HAP-1 (cell line): ENCODE data around the gene TSHR.
"Not testable (repeated sequence)": the region's sequence is repeated elsewhere in the genome, so short reads cannot be mapped to it uniquely, and the experiment has no call there.

Experiments
- DNase-seq, 2 experiments: peaks; one replicate each; pipeline ENCODE4 v3.0.0-alpha.2; 2016 to 2020; ENCODE audit warnings: low spot score in 2 of 2
- H3K27me3 ChIP-seq: fragments of 250-450 bp; sonication (Bioruptor Pico); 2 replicates; pipeline ENCODE4 v1.5.1; 2020; ENCODE audit warnings: low read depth, mild to moderate bottlenecking, moderate library complexity
- H3K36me3 ChIP-seq: fragments of 250-450 bp; sonication (Bioruptor Pico); replicated peaks from 2 replicates; pipeline ENCODE4 v1.5.1; 2020; ENCODE audit warnings: mild to moderate bottlenecking
- H3K4me1 ChIP-seq: fragments of 250-450 bp; sonication (Bioruptor Pico); 2 replicates; pipeline ENCODE4 v1.5.1; 2020; ENCODE audit warnings: mild to moderate bottlenecking
- H3K4me3 ChIP-seq: fragments of 250-450 bp; sonication (Bioruptor Pico); 2 replicates; pipeline ENCODE4 v1.5.1; 2020; ENCODE audit warnings: mild to moderate bottlenecking, moderate library complexity
- H3K9me3 ChIP-seq: fragments of 250-450 bp; sonication (Bioruptor Pico); 2 replicates; pipeline ENCODE4 v1.5.1; 2020; ENCODE audit warnings: mild to moderate bottlenecking, moderate library complexity
- in situ Hi-C: fragments of 300-500 bp; cut with MboI; formaldehyde crosslinking; loops from 3 replicates; pipeline ENCODE4 v1.14.3; 2020; ENCODE audit warnings: low sequenced_read_pairs, inconsistent platforms, mixed read lengths

The TSHR gene

DNA sequence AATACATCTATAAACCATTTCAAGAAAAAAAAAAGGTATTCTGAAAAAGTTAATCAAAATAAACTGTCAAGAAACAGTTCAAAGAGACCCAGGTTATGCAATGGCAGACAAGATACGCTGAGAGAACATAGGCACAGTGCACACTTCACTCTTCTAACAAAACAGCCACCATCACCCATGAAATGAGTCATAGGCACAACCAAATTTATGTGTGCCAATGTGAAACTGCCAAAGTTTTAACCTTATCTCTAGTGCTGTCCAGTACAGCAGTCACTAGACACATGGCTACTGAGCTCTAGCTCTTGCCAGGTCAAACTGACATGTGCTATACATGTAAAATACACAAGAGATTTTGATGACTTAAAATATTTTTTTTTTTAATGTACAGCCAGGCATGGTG, 15.3 kb upstream of the TSHR start:
- no peak for DNase-seq
- H3K4me1 ChIP-seq, result peaks cover 4% of the 10 kb centered on the region; the same call in 1 of the 2 replicates
- H3K36me3 ChIP-seq, result no peaks in the 10 kb centered on the region; the same call in 1 of the 2 replicates
- in situ Hi-C loops, result no loop called here
- H3K9me3 ChIP-seq, result no peaks in the 10 kb centered on the region
- H3K27me3 ChIP-seq, result no peaks in the 10 kb centered on the region
- H3K4me3 ChIP-seq, result no peak overlapping the region

DNA sequence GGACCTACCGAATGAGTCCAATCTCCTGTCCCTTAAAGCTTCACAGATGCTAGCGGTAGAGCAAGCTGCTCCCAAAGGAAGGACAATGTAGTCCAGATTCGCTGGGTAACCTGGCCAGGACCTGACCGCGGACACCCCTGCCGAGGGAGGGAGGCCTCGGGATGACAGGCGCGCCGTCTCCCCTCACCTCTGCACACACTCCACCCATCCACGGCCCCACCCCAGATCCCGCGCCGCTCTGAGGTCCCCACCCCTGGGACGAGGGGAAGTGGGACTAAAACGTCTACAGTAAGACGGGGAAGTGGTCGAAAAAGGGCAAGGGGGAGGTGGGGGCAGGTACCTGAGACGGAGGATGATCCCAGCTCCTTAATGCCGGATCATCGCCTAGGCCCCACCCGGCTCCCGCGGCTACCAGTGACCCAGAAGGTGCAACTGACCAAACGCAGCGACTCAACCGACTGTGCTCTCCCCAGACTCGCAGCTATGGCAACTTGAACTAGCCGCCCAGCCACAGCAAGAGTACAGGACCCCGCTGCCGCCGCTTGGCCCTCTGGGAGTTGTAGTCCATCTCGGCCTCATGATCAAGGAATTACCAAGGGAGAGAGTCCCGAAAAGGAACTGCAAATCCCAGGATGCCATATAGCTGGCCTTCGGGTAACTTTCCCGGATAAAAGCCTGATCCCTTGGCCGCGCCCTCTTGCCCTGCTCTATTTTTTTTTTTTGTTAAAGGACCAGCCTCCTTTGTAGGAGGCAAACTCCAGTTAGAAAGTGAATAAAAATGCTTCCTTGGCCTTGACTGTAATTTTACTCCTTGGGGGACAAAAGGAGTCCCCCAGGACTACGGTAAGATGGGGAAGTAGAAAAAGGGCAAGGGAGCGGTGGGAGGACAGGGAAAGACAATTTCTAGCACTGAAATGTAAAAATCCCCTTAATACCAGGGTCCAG, 13.9 kb upstream of the TSHR start, which contains the start of gene CEP128:
CEP128 (minus strand) TSS at position 498 of the 945 bp plus-strand sequence.
- no peaks in the 10 kb centered on the region for H3K36me3 ChIP-seq
- in situ Hi-C loops, result no loop called here
- peak within 1 kb of the TSS; percentile 64 for H3K4me3 ChIP-seq

DNA sequence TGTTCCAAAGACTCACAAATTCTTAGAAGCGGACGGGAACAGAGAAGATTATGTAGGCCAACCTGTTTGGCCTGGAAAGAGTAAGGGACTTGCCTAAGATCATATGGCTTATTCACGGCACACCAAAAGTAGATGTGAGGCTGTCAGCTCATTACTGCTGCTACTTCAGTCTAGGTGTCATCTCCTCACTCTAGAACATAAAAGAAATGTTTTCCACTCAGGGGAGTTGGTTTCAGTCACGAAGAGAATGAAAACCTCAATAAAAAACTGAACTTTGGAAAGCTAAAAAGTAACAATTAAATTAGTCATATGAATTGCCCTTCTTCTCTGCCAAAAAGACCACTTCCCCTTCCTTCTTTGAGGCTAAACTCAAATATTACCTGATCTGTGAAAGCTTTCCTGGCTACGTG, 13.2 kb upstream of the TSHR start:
- peak in 1 of 2 experiments; percentile 7 for DNase-seq
- in situ Hi-C loops, result no loop called here
- no peaks in the 10 kb centered on the region for H3K9me3 ChIP-seq
- H3K4me1 ChIP-seq, result peaks cover 4% of the 10 kb centered on the region; the same call in 1 of the 2 replicates
- no peaks in the 10 kb centered on the region for H3K27me3 ChIP-seq
- H3K4me3 ChIP-seq, result peak overlapping the region; percentile 64
- H3K36me3 ChIP-seq, result no peaks in the 10 kb centered on the region

More for the DNA sequence above, 13.9 kb upstream of the TSHR start, which contains the start of gene CEP128:
- H3K9me3 ChIP-seq, result no peaks in the 10 kb centered on the region
- DNase-seq, result peak; percentile 97 to 99
- H3K4me1 ChIP-seq, result peaks cover 4% of the 10 kb centered on the region; the same call in 1 of the 2 replicates
- H3K27me3 ChIP-seq, result no peaks in the 10 kb centered on the region

DNA sequence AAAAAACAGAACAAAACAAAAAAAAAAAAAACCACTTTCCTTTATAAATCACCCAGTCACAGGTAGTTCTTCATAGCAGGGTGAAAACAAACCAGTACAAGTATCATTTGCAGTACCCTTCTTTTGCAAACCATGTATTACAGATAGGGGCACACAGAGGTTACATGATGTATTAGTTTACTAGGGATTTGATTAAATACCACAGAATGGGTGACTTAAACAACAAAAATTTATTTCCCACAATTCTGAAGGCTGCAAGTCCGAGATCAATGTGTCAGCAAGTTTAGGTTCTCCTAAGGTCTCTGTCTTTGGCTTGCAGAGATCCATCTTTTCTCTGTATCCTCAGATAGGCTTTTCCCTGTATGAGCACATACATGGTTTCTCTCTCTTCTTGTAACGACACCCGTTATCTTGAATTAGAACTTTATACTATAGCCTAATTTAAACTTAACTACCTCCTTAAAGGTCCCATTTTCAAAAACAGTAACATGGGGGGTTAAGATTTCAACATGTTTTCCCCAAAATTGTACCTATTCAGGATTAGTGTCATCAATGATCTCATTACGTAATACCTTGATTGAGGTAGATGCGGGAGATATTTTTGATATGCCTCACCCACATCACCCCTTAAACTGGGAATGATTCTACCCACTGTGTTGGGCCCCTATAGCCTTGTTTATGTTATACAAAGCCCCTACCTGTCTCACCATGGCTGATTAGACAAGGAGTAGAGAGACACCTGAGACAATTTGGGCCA, 10.4 kb upstream of the TSHR start:
- Histone ChIP-seq H3K36me3 (no peaks in the 10 kb centered on the region), H3K4me3 (no peak overlapping the region), H3K4me1 (peaks cover 4% of the 10 kb centered on the region; the same call in 1 of the 2 replicates), H3K9me3 (no peaks in the 10 kb centered on the region), H3K27me3 (peaks cover 6% of the 10 kb centered on the region; the same call in 1 of the 2 replicates)
- in situ Hi-C loops, result no loop called here
- DNase-seq, result no peak

DNA sequence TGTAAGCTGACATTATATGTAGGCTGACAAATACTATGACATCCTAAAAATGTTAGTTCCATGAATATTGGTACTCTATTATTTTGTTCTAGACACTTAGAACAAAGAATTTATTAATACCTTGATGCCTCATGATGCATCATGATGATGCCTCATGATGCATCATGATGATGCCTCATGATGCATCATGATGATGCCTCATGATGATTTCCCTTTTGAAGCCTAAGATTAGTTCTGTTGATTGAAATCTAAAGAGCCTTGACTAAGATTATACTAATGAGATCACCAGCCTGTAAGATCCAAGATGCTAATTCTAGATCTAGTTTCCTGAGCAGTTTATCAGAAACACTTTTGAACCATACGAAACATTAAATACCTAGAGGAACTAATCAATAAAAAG, 9.2 kb upstream of the TSHR start:
- DNase-seq, result no peak
- no peak overlapping the region for H3K4me3 ChIP-seq
- no peaks in the 10 kb centered on the region for H3K9me3 ChIP-seq
- H3K4me1 ChIP-seq, result no peaks in the 10 kb centered on the region
- H3K27me3 ChIP-seq, result peaks cover 6% of the 10 kb centered on the region
- H3K36me3 ChIP-seq, result no peaks in the 10 kb centered on the region
- in situ Hi-C loops, result no loop called here

DNA sequence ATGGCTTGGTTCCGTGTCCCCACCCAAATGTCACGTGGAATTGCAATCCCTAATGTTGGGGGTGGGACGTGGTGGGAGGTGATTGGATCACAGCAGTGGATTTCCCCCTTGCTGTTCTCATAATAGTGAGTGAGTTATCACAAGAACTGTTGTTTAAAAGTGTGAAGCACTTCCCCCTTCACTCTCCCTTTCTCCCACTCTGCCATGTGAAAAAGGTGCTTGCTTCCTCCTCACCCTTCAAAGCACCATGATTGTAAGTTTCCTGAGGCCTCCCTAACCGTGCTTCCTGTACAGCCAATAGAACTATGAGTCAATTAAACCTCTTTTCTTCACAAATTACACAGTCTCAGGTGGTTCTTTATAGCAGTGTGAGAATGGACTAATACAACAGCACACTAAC, 8.6 kb upstream of the TSHR start:
- in situ Hi-C loops, result no loop called here
- H3K9me3 ChIP-seq, result no peaks in the 10 kb centered on the region
- no peaks in the 10 kb centered on the region for H3K36me3 ChIP-seq
- H3K4me3 ChIP-seq, result no peak overlapping the region
- no peak for DNase-seq
- H3K27me3 ChIP-seq, result peaks cover 6% of the 10 kb centered on the region
- no peaks in the 10 kb centered on the region for H3K4me1 ChIP-seq

DNA sequence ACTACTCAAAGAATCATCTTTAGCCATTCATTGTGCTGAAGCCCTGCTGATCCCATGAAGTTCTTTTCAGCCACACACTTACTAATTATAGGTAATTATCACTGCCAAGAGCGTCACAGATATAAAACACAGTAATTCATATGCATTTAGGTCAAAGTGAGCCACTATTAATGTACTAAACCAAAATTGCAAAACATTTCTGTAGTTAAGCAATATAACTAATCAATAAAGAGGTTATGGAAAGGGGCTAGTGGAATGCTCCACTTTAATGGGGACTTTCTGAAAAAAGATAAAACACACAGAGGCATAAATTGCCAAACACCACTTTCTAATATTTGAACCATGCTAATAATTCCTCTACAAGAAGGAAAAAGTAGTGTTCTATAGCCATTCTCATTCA, 7.1 kb upstream of the TSHR start:
- no peaks in the 10 kb centered on the region for H3K9me3 ChIP-seq
- in situ Hi-C loops, result no loop called here
- DNase-seq, result no peak
- no peaks in the 10 kb centered on the region for H3K4me1 ChIP-seq
- peaks cover 12% of the 10 kb centered on the region for H3K27me3 ChIP-seq
- H3K4me3 ChIP-seq, result no peak overlapping the region
- no peaks in the 10 kb centered on the region for H3K36me3 ChIP-seq

DNA sequence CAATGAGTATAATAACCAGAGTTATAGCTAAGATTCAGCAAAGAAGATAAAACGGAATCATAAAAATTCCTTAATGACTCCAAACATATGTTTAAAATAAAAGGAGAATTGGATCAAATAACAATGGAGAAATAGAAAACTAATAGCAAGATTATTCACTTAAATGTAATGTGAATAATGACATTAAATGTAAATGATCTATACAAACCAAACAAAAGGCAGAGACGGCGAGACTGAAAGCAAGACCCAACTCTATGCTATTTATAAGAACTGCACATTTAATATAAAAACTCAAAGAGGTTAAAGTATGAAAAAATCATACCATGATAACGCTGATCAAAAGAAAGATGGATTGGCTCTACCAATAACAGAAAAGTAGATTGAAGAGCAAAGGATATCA, 3.9 kb upstream of the TSHR start:
- Histone ChIP-seq H3K27me3 (peaks cover 12% of the 10 kb centered on the region), H3K4me3 (no peak overlapping the region), H3K36me3 (no peaks in the 10 kb centered on the region), H3K4me1 (no peaks in the 10 kb centered on the region), H3K9me3 (no peaks in the 10 kb centered on the region)
- DNase-seq, result no peak
- in situ Hi-C loops, result no loop called here

DNA sequence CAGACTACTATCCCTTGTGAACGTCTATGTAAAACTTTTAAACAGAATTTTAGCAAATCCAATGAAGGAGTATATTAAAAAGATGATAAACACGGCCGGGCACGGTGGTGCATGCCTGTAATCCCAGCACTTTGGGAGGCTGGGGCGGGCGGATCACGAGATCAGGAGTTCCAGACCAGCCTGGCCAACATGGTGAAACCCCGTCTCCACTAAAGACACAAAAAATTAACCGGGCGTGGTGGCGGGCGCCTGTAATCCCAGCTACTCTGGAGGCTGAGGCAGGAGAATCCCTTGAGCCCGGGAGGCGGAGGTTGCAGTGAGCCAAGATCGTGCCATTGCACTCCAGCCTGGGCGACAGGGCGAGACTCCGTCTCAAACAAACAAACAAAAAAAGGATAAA, 2.2 kb upstream of the TSHR start:
- H3K9me3 ChIP-seq, DNase-seq, H3K36me3 ChIP-seq, in situ Hi-C loops, H3K4me3 ChIP-seq, H3K4me1 ChIP-seq: not testable (repeated sequence)
- H3K27me3 ChIP-seq, result peaks cover 14% of the 10 kb centered on the region

DNA sequence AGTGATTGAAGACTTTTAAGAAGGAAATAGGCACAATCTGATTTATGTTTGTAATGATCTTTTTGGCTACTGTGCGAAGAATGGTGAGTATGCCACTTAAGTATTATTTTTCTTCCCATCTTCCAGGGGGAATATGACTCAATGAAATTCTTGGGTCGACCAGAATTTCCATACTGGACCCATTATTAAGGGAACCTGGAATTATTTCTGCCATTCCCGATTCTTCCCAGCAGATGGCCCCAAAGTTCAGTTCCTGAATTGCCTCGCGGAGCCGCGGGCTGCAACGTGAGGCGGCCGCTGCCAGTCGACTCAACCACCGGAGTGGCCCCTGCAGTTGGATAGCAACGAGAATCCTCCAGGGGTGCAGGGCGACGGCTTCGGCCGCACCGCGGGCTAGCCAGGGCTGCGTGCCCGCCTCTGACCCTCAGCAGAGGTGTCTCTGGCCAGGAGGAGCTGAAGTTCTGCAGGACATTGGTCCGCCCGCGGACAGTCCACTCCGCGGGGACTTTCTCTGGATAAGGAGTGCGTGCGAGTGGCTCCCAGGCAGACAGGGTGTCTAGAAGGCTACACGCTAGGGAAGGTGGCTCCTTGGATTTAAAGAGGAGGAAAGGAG, 628 bp upstream of the TSHR start:
- in situ Hi-C loops, result no loop called here
- Histone ChIP-seq H3K9me3 (no peaks in the 10 kb centered on the region), H3K27me3 (peaks cover 9% of the 10 kb centered on the region), H3K4me1 (no peaks in the 10 kb centered on the region), H3K4me3 (peak overlapping the region; percentile 25), H3K36me3 (no peaks in the 10 kb centered on the region)
- DNase-seq, result peak; percentile 66 to 82

DNA sequence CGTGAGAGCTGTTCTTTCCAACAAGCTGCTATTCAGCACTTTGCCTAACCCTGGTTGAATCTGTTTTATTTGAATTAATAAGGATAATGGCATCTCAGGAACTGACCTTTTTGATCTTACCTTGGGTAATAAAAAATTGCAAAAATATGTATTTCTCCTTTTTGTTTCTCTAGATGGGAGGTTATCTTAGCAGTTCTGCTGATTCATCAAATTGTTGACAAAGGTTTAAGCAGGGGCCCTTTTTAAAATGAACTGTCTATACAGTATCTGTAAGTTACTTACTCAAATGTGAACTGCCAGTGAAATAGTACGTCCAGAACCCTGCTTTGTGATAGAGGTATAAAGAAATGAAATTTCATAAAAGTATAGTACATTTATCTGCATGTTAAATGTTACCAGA, 681 bp downstream of the TSHR start:
- no peaks in the 10 kb centered on the region for H3K4me1 ChIP-seq
- no peak for DNase-seq
- peaks cover 9% of the 10 kb centered on the region for H3K27me3 ChIP-seq
- H3K36me3 ChIP-seq, result no peaks in the 10 kb centered on the region
- H3K9me3 ChIP-seq, result no peaks in the 10 kb centered on the region
- H3K4me3 ChIP-seq, result no peak overlapping the region
- in situ Hi-C loops, result no loop called here

DNA sequence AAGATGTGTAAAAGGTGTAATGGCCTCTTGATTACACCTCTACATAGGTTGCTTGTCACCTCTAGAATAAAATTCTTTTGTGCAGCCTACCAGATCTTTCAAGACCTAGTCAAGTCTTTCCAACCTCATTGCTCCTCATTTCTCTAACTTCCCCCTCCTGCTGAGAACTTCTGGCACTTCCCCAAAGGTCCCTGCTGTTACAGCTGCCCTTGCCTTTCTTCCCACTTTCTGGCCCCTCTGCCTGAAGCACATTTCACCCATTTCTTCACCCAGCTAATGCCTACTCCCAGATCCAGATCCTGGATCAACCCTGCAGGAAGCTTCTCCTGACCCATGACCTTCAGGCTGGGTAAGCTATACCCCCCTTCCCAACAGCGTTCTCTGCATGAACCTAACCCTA, 1.5 kb downstream of the TSHR start:
- H3K9me3 ChIP-seq, result no peaks in the 10 kb centered on the region
- no peaks in the 10 kb centered on the region for H3K4me1 ChIP-seq
- H3K27me3 ChIP-seq, result peaks cover 9% of the 10 kb centered on the region; the same call in 1 of the 2 replicates
- H3K4me3 ChIP-seq, result no peak overlapping the region
- H3K36me3 ChIP-seq, result no peaks in the 10 kb centered on the region
- in situ Hi-C loops, result no loop called here
- DNase-seq, result no peak

DNA sequence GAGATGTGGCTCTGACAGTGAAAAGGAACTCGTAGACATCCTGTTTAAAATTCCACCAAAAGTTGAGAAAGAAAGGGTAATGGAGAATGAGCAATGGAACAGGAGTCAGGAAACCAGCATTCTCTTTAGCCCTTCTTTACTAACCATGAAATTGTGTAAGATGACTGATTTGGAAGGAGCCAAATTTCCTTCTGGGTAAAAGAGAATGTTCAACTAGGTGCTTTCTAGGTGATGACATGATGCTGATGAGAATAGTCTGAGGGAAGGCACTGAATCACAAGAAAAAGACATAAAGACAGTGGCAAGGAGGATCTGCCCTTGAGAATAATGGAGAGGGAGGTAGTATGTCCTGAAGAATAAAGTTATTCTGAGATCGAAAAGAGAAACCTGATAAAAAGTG, 2.2 kb downstream of the TSHR start:
- Histone ChIP-seq H3K4me1 (no peaks in the 10 kb centered on the region), H3K27me3 (peaks cover 5% of the 10 kb centered on the region; the same call in 1 of the 2 replicates), H3K9me3 (no peaks in the 10 kb centered on the region), H3K36me3 (no peaks in the 10 kb centered on the region), H3K4me3 (no peak overlapping the region)
- DNase-seq, result no peak
- in situ Hi-C loops, result no loop called here
